GM23248 (cell line): ENCODE results near the gene ANGEL1.

Source experiments
- EZH2 ChIP-seq: fragments of 200-600 bp; sonication (generic); IDR thresholded peaks from 2 replicates; pipeline ENCODE4 v1.6.1; 2018; ENCODE audit warnings: antibody characterized with exemption, mild to moderate bottlenecking; ENCODE audit not compliant: insufficient read depth, poor library complexity, severe bottlenecking
- EZH2phosphoT487 ChIP-seq: fragments of 200-600 bp; sonication (generic); IDR thresholded peaks from 2 replicates; pipeline ENCODE4 v1.6.1; 2018; ENCODE audit warnings: antibody characterized with exemption, moderate library complexity, mild to moderate bottlenecking, low read depth; ENCODE audit not compliant: insufficient read depth

GRCh38 chr14:76780058-76780345, 32.7 kb downstream of the ANGEL1 start:
- TF ChIP-seq EZH2 (no peak), EZH2phosphoT487 (no peak)
